G401 (cell line): ENCODE measurements around the gene SLC24A4. TPM values are rescaled to one million over a fixed set of nuclear protein-coding genes. Genes with fewer than 3 reads are reported as not detected.

Experiments used
- DNase-seq: peaks from one replicate; pipeline ENCODE4 v3.0.0-alpha.2; 2015; ENCODE audit warnings: low spot score
- in situ Hi-C: cut with HindIII; loops from 2 replicates; pipeline ENCODE4 v1.10.0; 2016; ENCODE audit warnings: low sequenced_read_pairs, mixed read lengths
- total RNA-seq: library from RNA; depleted of rRNA; stranded (reverse); fragments of >200 nt; shearing (Covaris generic); gene quantifications from 2 replicates; pipeline ENCODE4 v1.2.3, GENCODE V29; 2014

SLC24A4 gene
- total RNA-seq, 1 experiment from 2014 or later = not detected

- DNase-seq = no peak
- in situ Hi-C loops = no loop called here
These were observed 140.2 kb downstream of the SLC24A4 start for GRCh38 chr14:92463141-92463540.

GRCh38 chr14:92464156-92464555, 141.2 kb downstream of the SLC24A4 start:
- in situ Hi-C loops = no loop called here

GRCh38 chr14:92464716-92465115, 141.8 kb downstream of the SLC24A4 start:
- no peak for DNase-seq
- in situ Hi-C loops = no loop called here

More at GRCh38 chr14:92464156-92464555, 141.2 kb downstream of the SLC24A4 start:
- no peak for DNase-seq

GRCh38 chr14:92465353-92466055, 142.5 kb downstream of the SLC24A4 start:
- in situ Hi-C loops = no loop called here
- DNase-seq = no peak

- in situ Hi-C loops = no loop called here
- no peak for DNase-seq
These were observed 143.1 kb downstream of the SLC24A4 start for GRCh38 chr14:92466059-92466458.

GRCh38 chr14:92469515-92469914, 146.6 kb downstream of the SLC24A4 start:
- no peak for DNase-seq
- in situ Hi-C loops = no loop called here

GRCh38 chr14:92470215-92470614, 147.2 kb downstream of the SLC24A4 start:
- in situ Hi-C loops = no loop called here
- DNase-seq = no peak

- in situ Hi-C loops = no loop called here
- DNase-seq = no peak
These were observed 147.8 kb downstream of the SLC24A4 start for GRCh38 chr14:92470811-92471210.

- in situ Hi-C loops = no loop called here
- DNase-seq = no peak
These were observed 149.0 kb downstream of the SLC24A4 start for GRCh38 chr14:92471919-92472318.

- in situ Hi-C loops = no loop called here
- no peak for DNase-seq
These were observed 149.9 kb downstream of the SLC24A4 start for GRCh38 chr14:92472860-92473259.

GRCh38 chr14:92473261-92473968, 150.4 kb downstream of the SLC24A4 start:
- in situ Hi-C loops = no loop called here

GRCh38 chr14:92473969-92474535, 151.1 kb downstream of the SLC24A4 start:
- in situ Hi-C loops = no loop called here
- DNase-seq = no peak

More at GRCh38 chr14:92473261-92473968, 150.4 kb downstream of the SLC24A4 start:
- DNase-seq = no peak

- DNase-seq = no peak
- in situ Hi-C loops = no loop called here
These were observed 152.1 kb downstream of the SLC24A4 start for GRCh38 chr14:92475037-92475436.

GRCh38 chr14:92475451-92476187, 152.7 kb downstream of the SLC24A4 start:
- DNase-seq = no peak
- in situ Hi-C loops = no loop called here

- in situ Hi-C loops = no loop called here
- DNase-seq = no peak
These were observed 157.9 kb downstream of the SLC24A4 start for GRCh38 chr14:92480856-92481255.

- no peak for DNase-seq
These were observed 158.4 kb downstream of the SLC24A4 start for GRCh38 chr14:92481386-92481785.

GRCh38 chr14:92481811-92482555, 159.0 kb downstream of the SLC24A4 start:
- DNase-seq = no peak
- in situ Hi-C loops = no loop called here

More at GRCh38 chr14:92481386-92481785, 158.4 kb downstream of the SLC24A4 start:
- in situ Hi-C loops = no loop called here

- in situ Hi-C loops = no loop called here
- DNase-seq = no peak
These were observed 159.8 kb downstream of the SLC24A4 start for GRCh38 chr14:92482621-92483319.
